A673 (cell line): ENCODE results near the gene CHD9. TPM values are rescaled to one million over a fixed set of nuclear protein-coding genes. Genes with fewer than 3 reads are reported as not detected.
A peak's percentile ranks its signal among the peaks of the same experiment; 100 is the strongest.

Experiments
- BruUV-seq: library from RNA; stranded (reverse); fragments of 400-500 nt; replicated peaks from 2 replicates; lab custom pipeline; 2021; lab: Mats Ljungman, UMichigan
- CTCF ChIA-PET: fragments of 300-600 bp; sonication (Branson Sonifier 250); formaldehyde crosslinking; loops from one replicate; lab custom pipeline; 2022; ENCODE audit warnings: antibody characterized with exemption; lab: Charles Lee
- POLR2A ChIA-PET: fragments of 300-600 bp; sonication (Branson Sonifier 250); formaldehyde crosslinking; loops from one replicate; lab custom pipeline; 2022; ENCODE audit warnings: antibody characterized with exemption; ENCODE audit not compliant: low non-redundant PET; lab: Charles Lee
- DNase-seq: peaks from one replicate; pipeline ENCODE4 v3.0.0-alpha.2; 2015; ENCODE audit warnings: low spot score
- H3K27ac ChIP-seq: fragments of 200-600 bp; sonication (generic); 2 replicates; pipeline ENCODE4 v1.5.1; 2016; ENCODE audit warnings: mixed run types, low read depth, mild to moderate bottlenecking, mixed read lengths, antibody characterized with exemption, low read length; ENCODE audit not compliant: poor library complexity, severe bottlenecking
- H3K27me3 ChIP-seq: fragments of 200-600 bp; sonication (generic); replicated peaks from 2 replicates; pipeline ENCODE4 v1.6.1; 2017; ENCODE audit warnings: mixed run types, low read depth, mild to moderate bottlenecking, mixed read lengths, antibody characterized with exemption, low read length; ENCODE audit not compliant: insufficient read depth, poor library complexity
- H3K36me3 ChIP-seq: fragments of 200-600 bp; sonication (generic); 2 replicates; pipeline ENCODE4 v1.6.1; 2016; ENCODE audit warnings: mixed run types, mild to moderate bottlenecking, mixed read lengths, antibody characterized with exemption, low read length; ENCODE audit not compliant: insufficient read depth, poor library complexity, severe bottlenecking
- H3K4me1 ChIP-seq: fragments of 200-600 bp; sonication (generic); 2 replicates; pipeline ENCODE4 v1.6.1; 2017; ENCODE audit warnings: mixed run types, mild to moderate bottlenecking, mixed read lengths, antibody characterized with exemption, low read length; ENCODE audit not compliant: insufficient read depth, poor library complexity, severe bottlenecking
- H3K4me3 ChIP-seq: fragments of 200-600 bp; sonication (generic); 2 replicates; pipeline ENCODE4 v1.5.1; 2016; ENCODE audit warnings: low read depth, mixed run types, mild to moderate bottlenecking, mixed read lengths, low read length; ENCODE audit not compliant: poor library complexity, severe bottlenecking
- H3K9me3 ChIP-seq: fragments of 200-600 bp; sonication (generic); 2 replicates; pipeline ENCODE4 v1.6.1; 2016; ENCODE audit warnings: mixed run types, low read depth, mild to moderate bottlenecking, mixed read lengths, antibody characterized with exemption, low read length; ENCODE audit not compliant: poor library complexity, severe bottlenecking
- CTCF ChIP-seq: fragments of 300-800, 200-600 bp; sonication (generic); conservative IDR thresholded peaks from 2 replicates; pipeline ENCODE4 v1.5.1; 2017; ENCODE audit warnings: low read depth, mild to moderate bottlenecking, antibody characterized with exemption, low read length, moderate library complexity, mixed read lengths
- EZH2 ChIP-seq: fragments of 200-600 bp; sonication (generic); IDR thresholded peaks from 2 replicates; pipeline ENCODE4 v1.6.1; 2017; ENCODE audit warnings: borderline replicate concordance, low read depth, mild to moderate bottlenecking, mixed read lengths, antibody characterized with exemption, low read length; ENCODE audit not compliant: poor library complexity, severe bottlenecking
- intact Hi-C: fragments of 100-400 bp; cut with micrococcal nuclease; formaldehyde crosslinking; loops from one replicate; pipeline ENCODE4 v1.10.0; 2022; ENCODE audit not compliant: unreplicated experiment
- total RNA-seq: library from RNA; stranded (reverse); gene quantifications from 2 replicates; pipeline ENCODE4 v1.2.3, GENCODE V29; 2021

Gene CHD9
- total RNA-seq, 1 experiment from 2014 or later = 76.8 TPM

GRCh38 chr16:53083119-53083518, 28.3 kb downstream of the CHD9 start:
- no peak overlapping the region for H3K4me3 ChIP-seq
- no peak overlapping the region for H3K27ac ChIP-seq
- H3K27me3 ChIP-seq = no peaks in the 10 kb centered on the region
- DNase-seq = peak; percentile 18
- no TSS peak for BruUV-seq
- H3K36me3 ChIP-seq = no peaks in the 10 kb centered on the region
- intact Hi-C loops = no loop called here
- ChIA-PET POLR2A (no interaction called here), CTCF (no interaction called here)
- peaks cover 85% of the 10 kb centered on the region for H3K4me1 ChIP-seq
- no peaks in the 10 kb centered on the region for H3K9me3 ChIP-seq
- no peak for TF ChIP-seq CTCF

DNA sequence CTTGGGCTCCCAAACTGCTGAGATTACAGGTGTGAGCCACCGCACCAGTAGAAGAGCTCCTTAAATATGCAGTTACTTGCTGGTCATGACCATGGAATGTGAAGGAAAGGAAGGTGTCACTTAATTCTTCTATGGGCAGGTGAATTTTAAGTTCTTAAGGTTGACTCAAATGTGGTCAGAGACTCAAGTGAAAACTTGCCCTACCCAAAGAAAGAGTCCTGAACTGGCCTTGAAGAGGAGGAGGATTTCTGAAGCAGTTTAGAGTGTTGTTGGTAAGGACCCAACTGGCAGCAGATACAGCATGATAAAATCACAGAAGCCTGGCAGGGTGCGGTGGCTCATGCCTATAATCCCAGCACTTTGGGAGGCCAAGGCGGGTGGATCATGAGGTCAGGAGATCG, 29.4 kb downstream of the CHD9 start:
- no peaks in the 10 kb centered on the region for H3K27me3 ChIP-seq
- H3K9me3 ChIP-seq = no peaks in the 10 kb centered on the region
- ChIA-PET CTCF (no interaction called here), POLR2A (no interaction called here)
- no peaks in the 10 kb centered on the region for H3K36me3 ChIP-seq
- no peak for DNase-seq
- TF ChIP-seq EZH2 = no peak
- TF ChIP-seq CTCF = no peak
- intact Hi-C loops = no loop called here
- peaks cover 80% of the 10 kb centered on the region for H3K4me1 ChIP-seq
- peak overlapping the region; percentile 96 for H3K27ac ChIP-seq
- BruUV-seq = no TSS peak
- no peak overlapping the region for H3K4me3 ChIP-seq

DNA sequence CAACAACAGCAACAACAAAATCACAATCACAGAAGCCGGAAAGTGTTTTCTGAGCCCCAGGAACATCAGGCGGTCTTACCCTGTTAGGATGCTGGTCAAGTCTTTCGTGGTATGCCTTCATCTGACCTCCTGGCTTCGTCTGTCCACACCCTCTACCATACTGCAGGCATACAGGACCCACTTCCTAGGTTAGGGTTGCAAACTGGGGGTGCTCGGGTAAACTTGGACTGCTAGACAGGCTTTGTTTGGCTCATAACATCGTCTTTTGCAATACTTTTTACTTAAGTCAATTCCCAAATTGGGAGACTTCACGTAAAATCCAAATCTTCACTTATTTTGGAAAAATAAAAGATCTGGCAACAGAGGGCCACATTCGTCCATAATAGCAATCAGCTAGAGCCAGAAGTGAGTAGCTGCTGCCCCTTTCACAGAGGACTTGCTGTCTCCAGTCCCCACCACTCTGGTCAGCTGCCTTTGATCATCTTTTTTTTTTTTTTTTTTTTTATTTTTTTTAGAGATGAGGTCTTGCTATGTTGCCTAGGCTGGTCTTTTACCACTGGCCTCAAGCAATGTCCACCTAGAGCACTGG, 30.0 kb downstream of the CHD9 start:
- Histone ChIP-seq H3K27me3 (no peaks in the 10 kb centered on the region), H3K4me1 (peaks cover 80% of the 10 kb centered on the region), H3K4me3 (no peak overlapping the region), H3K9me3 (no peaks in the 10 kb centered on the region), H3K36me3 (no peaks in the 10 kb centered on the region), H3K27ac (peak overlapping the region; percentile 96)
- ChIA-PET POLR2A (interaction anchor here (0.5 kb wide), 1 partner anchor 35 kb away, joined by 4 read pairs; no protein-coding TSS in a partner anchor), CTCF (no interaction called here)
- TF ChIP-seq EZH2 (no peak), CTCF (no peak)
- intact Hi-C loops = no loop called here
- no TSS peak for BruUV-seq
- DNase-seq = no peak
